OCI-LY1 (cell line): Measurements from ENCODE around the gene HCRT.

Experiments used
- CTCF ChIP-seq: fragments of 200-600 bp; sonication (generic), shearing (Covaris generic); IDR thresholded peaks from 2 replicates; pipeline ENCODE4 v1.5.1; 2017; ENCODE audit warnings: mild to moderate bottlenecking, antibody characterized with exemption, low read length, moderate library complexity, mixed read lengths
- EZH2 ChIP-seq: fragments of 200-600 bp; sonication (generic), shearing (Covaris generic); IDR thresholded peaks from 2 replicates; pipeline ENCODE4 v1.8.0; 2017; ENCODE audit warnings: borderline replicate concordance, mixed run types, mild to moderate bottlenecking, antibody characterized with exemption, low read length, moderate library complexity, mixed read lengths

GRCh38 chr17:42214156-42214555 is 28.9 kb upstream of the HCRT start:
- TF ChIP-seq CTCF (no peak), EZH2 (no peak)
